Upper lobe of left lung (tissue), 6 donors: ENCODE results near the gene CHST14. TPM values are rescaled to one million over a fixed set of nuclear protein-coding genes. Genes with fewer than 3 reads are reported as not detected.

Source experiments
- ATAC-seq, 2 donors: fragments of 200-7000 bp; cut with Tn5 transposase; one replicate each; pipeline ENCODE4 v1.9.1; 2022; ENCODE audit warnings: mild to moderate bottlenecking in 2 of 2, moderate library complexity in 2 of 2; ENCODE audit not compliant: low FRiP score in 2 of 2
- DNase-seq, 2 donors: peaks; one replicate each; pipeline ENCODE4 v3.0.0-alpha.2; 2019 to 2020
- H3K27ac ChIP-seq, 4 donors: fragments of 200-600 bp; sonication (generic); one replicate each; pipeline ENCODE4 v1.5.1; 2016 to 2019
- H3K27me3 ChIP-seq, 4 donors: fragments of 200-600 bp; sonication (generic); one replicate each; pipeline ENCODE4 v1.5.1; 2017 to 2019
- H3K36me3 ChIP-seq, 4 donors: fragments of 200-600 bp; sonication (generic); one replicate each; pipeline ENCODE4 v1.5.1; 2016 to 2019
- H3K4me1 ChIP-seq, 4 donors: fragments of 200-600 bp; sonication (generic); one replicate each; pipeline ENCODE4 v1.5.1; 2018 to 2019
- H3K4me3 ChIP-seq, 4 donors: fragments of 200-600 bp; sonication (generic); one replicate each; pipeline ENCODE4 v1.5.1; 2017 to 2019; ENCODE audit warnings: mild to moderate bottlenecking in 2 of 4, moderate library complexity in 1 of 4
- H3K9me3 ChIP-seq, 4 donors: fragments of 200-600 bp; sonication (generic); one replicate each; pipeline ENCODE4 v1.5.1; 2018 to 2019
- CTCF ChIP-seq, 6 experiments: fragments of 450-650 bp in 4 of 6; fragments of 200-600 bp in 2 of 6; sonication (generic) in 2 of 6; IDR thresholded peaks; one replicate each; pipeline ENCODE4 v1.5.1; 2016 to 2019; ENCODE audit warnings: antibody characterized with exemption in 6 of 6
- EP300 ChIP-seq, 4 donors: sonication (generic); formaldehyde crosslinking; IDR thresholded peaks; one replicate each; pipeline ENCODE4 v1.5.1; 2017; ENCODE audit warnings: antibody characterized with exemption in 4 of 4, control low read depth in 2 of 4
- POLR2A ChIP-seq, 4 donors: fragments of 450-650 bp; IDR thresholded peaks; one replicate each; pipeline ENCODE4 v1.5.1; 2016 to 2017; ENCODE audit warnings: antibody characterized with exemption in 4 of 4, mild to moderate bottlenecking in 2 of 4
- POLR2AphosphoS5 ChIP-seq, 2 donors: sonication (generic); formaldehyde crosslinking; IDR thresholded peaks; one replicate each; pipeline ENCODE4 v1.5.1; 2017; ENCODE audit warnings: antibody characterized with exemption in 2 of 2
- WGBS, 2 donors: methylation state at CpG; one replicate each; pipeline ENCODE4 v1.1.5; 2017 to 2018; 5-methylcytosine and 5-hydroxymethylcytosine counted together
- total RNA-seq, 6 donors: library from RNA; depleted of rRNA in 4 of 6; stranded (reverse); fragments of >200 nt in 4 of 6; gene quantifications; one replicate each; pipeline versions ENCODE4 v1.1.0 to v1.2.1, GENCODE V29; 2016 to 2021
- donor health status: DM: no; HTN: no; CAD: no; lungs with moderate emphysema.
- donor health status: DM: no; HTN: yes; CAD: no; lungs with severe emphysema.

The CHST14 gene
- total RNA-seq, 6 donors from 2014 or later = 3.1 to 20.6 (median 14.6) TPM

GRCh38 chr15:40487816-40488682 lies 17.3 kb downstream of the CHST14 start:
- Histone ChIP-seq H3K4me1 (no peaks in the 10 kb centered on the region), H3K27me3 (no peaks in the 10 kb centered on the region), H3K36me3 (no peaks in the 10 kb centered on the region), H3K4me3 (no peak overlapping the region), H3K27ac (no peak overlapping the region), H3K9me3 (no peaks in the 10 kb centered on the region)
- DNase-seq (peak in 1 of 2 donors; percentile 30), ATAC-seq (no peak)
- no peak for TF ChIP-seq POLR2A (IDR thresholded peaks at IDR 0.05)
- 85 to 93% methylated on average over 31 to 35 of the region's 35 CpGs for WGBS, 2 donors

DNA sequence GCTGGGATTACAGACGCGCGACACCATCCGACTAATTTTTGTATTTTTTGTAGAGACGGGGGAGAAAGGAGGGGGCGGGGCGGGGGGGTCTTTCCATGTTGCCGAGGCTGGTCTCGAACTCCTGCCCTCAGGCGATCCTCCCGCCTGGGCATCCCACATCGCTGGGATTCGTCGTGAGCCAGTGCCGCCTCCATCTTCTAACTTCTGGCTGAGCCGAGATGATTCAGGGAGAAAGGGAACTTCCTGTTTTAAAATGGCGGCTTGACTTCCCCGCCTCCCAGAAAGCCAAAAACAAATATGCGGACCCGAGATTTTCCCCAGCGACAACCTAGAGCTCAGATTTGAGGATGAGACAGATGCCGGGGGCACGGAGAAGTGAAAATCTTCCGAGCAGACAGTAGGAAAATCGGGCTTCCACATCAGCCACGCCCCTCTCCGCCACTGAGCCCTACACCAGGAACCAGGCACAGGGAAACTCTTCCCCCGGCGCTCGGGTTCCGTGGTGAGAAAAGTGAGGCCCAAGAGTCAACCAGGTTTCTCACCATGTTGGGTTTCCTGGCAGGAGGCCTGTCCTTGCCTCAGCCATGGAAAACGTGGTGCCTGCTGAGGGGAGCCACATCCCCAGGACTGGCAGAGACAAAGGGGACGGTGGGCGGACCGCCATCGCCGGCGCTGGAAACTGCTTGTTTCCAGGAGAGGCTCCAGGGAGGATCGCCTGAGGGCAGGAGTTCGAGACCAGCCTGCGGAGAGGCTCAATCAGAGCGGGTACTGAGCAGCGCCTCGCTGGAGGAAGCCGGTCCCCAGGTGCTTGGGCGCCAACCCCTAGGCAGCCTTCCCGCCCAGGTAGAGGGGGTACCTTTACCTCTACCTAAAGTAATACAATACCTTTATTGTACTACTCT lies 18.7 kb downstream of the CHST14 start:
- no peak for ATAC-seq
- Histone ChIP-seq H3K9me3 (no peaks in the 10 kb centered on the region), H3K36me3 (no peaks in the 10 kb centered on the region), H3K4me1 (no peaks in the 10 kb centered on the region), H3K4me3 (no peak overlapping the region), H3K27me3 (no peaks in the 10 kb centered on the region), H3K27ac (no peak overlapping the region)
- 85 to 91% methylated on average over 47 of the region's 47 CpGs for WGBS, 2 donors
- peak in 1 of 2 donors; percentile 75 for DNase-seq
- TF ChIP-seq CTCF (IDR thresholded peaks at IDR 0.05) = no peak
- no peak for TF ChIP-seq POLR2A (IDR thresholded peaks at IDR 0.05)
- no peak for TF ChIP-seq POLR2AphosphoS5 (IDR thresholded peaks at IDR 0.05)
- no peak for TF ChIP-seq EP300 (IDR thresholded peaks at IDR 0.05)

- ATAC-seq (no peak), DNase-seq (peak in 1 of 2 donors; percentile 61)
- Histone ChIP-seq H3K9me3 (no peaks in the 10 kb centered on the region), H3K36me3 (no peaks in the 10 kb centered on the region), H3K27ac (no peak overlapping the region), H3K4me3 (no peak overlapping the region), H3K27me3 (no peaks in the 10 kb centered on the region), H3K4me1 (no peaks in the 10 kb centered on the region)
- no peak for TF ChIP-seq POLR2AphosphoS5 (IDR thresholded peaks at IDR 0.05)
- no peak for TF ChIP-seq EP300 (IDR thresholded peaks at IDR 0.05)
- no peak for TF ChIP-seq POLR2A (IDR thresholded peaks at IDR 0.05)
- TF ChIP-seq CTCF (IDR thresholded peaks at IDR 0.05) = no peak
- 72 to 77% methylated on average over 8 of the region's 8 CpGs for WGBS, 2 donors
Observed at GRCh38 chr15:40493089-40493840, 22.5 kb downstream of the CHST14 start.

DNA sequence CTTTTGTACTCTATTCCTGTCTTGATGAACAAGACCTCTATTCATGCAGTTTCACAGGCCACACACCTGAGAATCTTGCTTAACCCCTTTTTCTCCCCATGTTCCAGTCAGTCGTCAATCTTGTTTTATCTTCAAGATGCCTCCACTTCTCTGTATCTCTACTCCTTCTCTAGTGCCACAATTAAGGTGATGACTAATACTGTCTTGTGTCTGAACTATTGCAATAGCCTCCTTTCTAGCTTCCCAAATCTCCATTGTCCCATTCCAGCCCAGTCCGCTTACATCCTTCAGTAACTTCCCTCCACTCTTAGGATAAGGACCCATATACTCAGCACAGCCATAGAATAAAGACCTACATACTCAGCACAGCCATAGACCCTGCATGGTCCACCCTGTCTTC lies 24.7 kb downstream of the CHST14 start:
- ATAC-seq = no peak
- Histone ChIP-seq H3K36me3 (no peaks in the 10 kb centered on the region), H3K27me3 (no peaks in the 10 kb centered on the region), H3K4me3 (no peak overlapping the region), H3K27ac (no peak overlapping the region), H3K9me3 (no peaks in the 10 kb centered on the region), H3K4me1 (no peaks in the 10 kb centered on the region)
- TF ChIP-seq EP300 (IDR thresholded peaks at IDR 0.05) (no peak), CTCF (IDR thresholded peaks at IDR 0.05) (no peak), POLR2A (IDR thresholded peaks at IDR 0.05) (no peak), POLR2AphosphoS5 (IDR thresholded peaks at IDR 0.05) (no peak)
- 91 to 95% methylated on average over 2 of the region's 2 CpGs for WGBS, 2 donors
- DNase-seq = no peak

GRCh38 chr15:40498418-40498817 lies 27.6 kb downstream of the CHST14 start:
- H3K27ac ChIP-seq = no peak overlapping the region
- DNase-seq = no peak
- 79 to 85% methylated on average over 5 of the region's 5 CpGs for WGBS, 2 donors
- no peak overlapping the region for H3K4me3 ChIP-seq
- H3K9me3 ChIP-seq = no peaks in the 10 kb centered on the region
- ATAC-seq = no peak
- H3K36me3 ChIP-seq = no peaks in the 10 kb centered on the region
- no peaks in the 10 kb centered on the region for H3K4me1 ChIP-seq
- H3K27me3 ChIP-seq = no peaks in the 10 kb centered on the region
- no peak for TF ChIP-seq POLR2A (IDR thresholded peaks at IDR 0.05)
- TF ChIP-seq EP300 (IDR thresholded peaks at IDR 0.05) = no peak
- TF ChIP-seq CTCF (IDR thresholded peaks at IDR 0.05) = no peak
- no peak for TF ChIP-seq POLR2AphosphoS5 (IDR thresholded peaks at IDR 0.05)
